ENCODE measurements around the gene WDR74. TPM values are rescaled to one million over a fixed set of nuclear protein-coding genes. Genes with fewer than 3 reads are reported as not detected.
A peak's percentile ranks its signal among the peaks of the same experiment; 100 is the strongest.

Gene WDR74
- total and polyA plus RNA-seq, 9 of the 15 experiments (the other 6 are each of a cell fraction or from before 2014, with no cell fraction given), result 32.7 to 210 (median 114) TPM

DNA sequence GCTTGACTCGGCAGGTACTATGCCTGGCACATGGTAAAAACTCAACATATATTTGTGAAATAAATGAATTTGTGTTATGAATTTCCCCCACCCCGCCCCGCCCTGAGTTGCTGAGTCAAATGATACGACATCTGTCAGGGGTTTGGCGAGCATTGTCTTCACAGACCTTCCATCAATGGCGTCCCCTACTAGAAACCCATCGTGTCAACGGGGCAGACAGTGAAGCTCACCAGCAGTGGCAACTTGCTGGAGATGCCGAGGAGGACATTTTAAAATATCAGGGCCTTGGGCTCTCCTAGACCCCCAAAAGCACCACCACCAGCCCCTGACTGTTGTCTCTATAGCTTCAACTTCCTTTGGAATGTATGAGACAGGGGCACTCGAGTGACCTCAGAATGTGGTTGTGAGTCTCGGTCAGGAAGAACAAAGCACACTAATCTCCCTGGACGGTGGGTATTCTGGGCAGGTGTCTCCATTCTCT, 33.4 kb downstream of the WDR74 start (continued):
- TF ChIP-seq, protein P1, sequence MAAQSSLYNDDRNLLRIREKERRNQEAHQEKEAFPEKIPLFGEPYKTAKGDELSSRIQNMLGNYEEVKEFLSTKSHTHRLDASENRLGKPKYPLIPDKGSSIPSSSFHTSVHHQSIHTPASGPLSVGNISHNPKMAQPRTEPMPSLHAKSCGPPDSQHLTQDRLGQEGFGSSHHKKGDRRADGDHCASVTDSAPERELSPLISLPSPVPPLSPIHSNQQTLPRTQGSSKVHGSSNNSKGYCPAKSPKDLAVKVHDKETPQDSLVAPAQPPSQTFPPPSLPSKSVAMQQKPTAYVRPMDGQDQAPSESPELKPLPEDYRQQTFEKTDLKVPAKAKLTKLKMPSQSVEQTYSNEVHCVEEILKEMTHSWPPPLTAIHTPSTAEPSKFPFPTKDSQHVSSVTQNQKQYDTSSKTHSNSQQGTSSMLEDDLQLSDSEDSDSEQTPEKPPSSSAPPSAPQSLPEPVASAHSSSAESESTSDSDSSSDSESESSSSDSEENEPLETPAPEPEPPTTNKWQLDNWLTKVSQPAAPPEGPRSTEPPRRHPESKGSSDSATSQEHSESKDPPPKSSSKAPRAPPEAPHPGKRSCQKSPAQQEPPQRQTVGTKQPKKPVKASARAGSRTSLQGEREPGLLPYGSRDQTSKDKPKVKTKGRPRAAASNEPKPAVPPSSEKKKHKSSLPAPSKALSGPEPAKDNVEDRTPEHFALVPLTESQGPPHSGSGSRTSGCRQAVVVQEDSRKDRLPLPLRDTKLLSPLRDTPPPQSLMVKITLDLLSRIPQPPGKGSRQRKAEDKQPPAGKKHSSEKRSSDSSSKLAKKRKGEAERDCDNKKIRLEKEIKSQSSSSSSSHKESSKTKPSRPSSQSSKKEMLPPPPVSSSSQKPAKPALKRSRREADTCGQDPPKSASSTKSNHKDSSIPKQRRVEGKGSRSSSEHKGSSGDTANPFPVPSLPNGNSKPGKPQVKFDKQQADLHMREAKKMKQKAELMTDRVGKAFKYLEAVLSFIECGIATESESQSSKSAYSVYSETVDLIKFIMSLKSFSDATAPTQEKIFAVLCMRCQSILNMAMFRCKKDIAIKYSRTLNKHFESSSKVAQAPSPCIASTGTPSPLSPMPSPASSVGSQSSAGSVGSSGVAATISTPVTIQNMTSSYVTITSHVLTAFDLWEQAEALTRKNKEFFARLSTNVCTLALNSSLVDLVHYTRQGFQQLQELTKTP (IDR thresholded peaks at IDR 0.05; ENCODE audit: low read depth in 1 of 2, partially characterized antibody in 2 of 2), result peak in 1 of 2 experiments; percentile 11
- TF ChIP-seq, protein P2, sequence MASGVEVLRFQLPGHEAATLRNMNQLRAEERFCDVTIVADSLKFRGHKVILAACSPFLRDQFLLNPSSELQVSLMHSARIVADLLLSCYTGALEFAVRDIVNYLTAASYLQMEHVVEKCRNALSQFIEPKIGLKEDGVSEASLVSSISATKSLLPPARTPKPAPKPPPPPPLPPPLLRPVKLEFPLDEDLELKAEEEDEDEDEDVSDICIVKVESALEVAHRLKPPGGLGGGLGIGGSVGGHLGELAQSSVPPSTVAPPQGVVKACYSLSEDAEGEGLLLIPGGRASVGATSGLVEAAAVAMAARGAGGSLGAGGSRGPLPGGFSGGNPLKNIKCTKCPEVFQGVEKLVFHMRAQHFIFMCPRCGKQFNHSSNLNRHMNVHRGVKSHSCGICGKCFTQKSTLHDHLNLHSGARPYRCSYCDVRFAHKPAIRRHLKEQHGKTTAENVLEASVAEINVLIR (CRISPR knock-in tag; IDR thresholded peaks at IDR 0.05), result no peak
- no peak for TF ChIP-seq EGR1 (conservative IDR thresholded peaks at IDR 0.05)
- TF ChIP-seq POLR3A (IDR thresholded peaks at IDR 0.05; ENCODE audit: borderline replicate concordance, extremely low read depth, insufficient read depth, insufficient read length), result no peak
- no peak for TF ChIP-seq ZNF354B (CRISPR knock-in tag; IDR thresholded peaks at IDR 0.05)
- TF ChIP-seq KDM4B (IDR thresholded peaks at IDR 0.05; ENCODE audit: borderline replicate concordance in 2 of 2, low read depth in 1 of 2), result no peak
- TF ChIP-seq RFX7 (CRISPR knock-in tag; IDR thresholded peaks at IDR 0.05), result no peak
- no peak for TF ChIP-seq BCOR (IDR thresholded peaks at IDR 0.05)
- no peak for TF ChIP-seq ZFPM2 (CRISPR knock-in tag; IDR thresholded peaks at IDR 0.05)
- TF ChIP-seq RFX1 (IDR thresholded peaks at IDR 0.05), result no peak
- no peak for TF ChIP-seq BRF1 (IDR thresholded peaks at IDR 0.05; ENCODE audit: borderline replicate concordance, extremely low read depth, insufficient read length)
- TF ChIP-seq, protein P3, sequence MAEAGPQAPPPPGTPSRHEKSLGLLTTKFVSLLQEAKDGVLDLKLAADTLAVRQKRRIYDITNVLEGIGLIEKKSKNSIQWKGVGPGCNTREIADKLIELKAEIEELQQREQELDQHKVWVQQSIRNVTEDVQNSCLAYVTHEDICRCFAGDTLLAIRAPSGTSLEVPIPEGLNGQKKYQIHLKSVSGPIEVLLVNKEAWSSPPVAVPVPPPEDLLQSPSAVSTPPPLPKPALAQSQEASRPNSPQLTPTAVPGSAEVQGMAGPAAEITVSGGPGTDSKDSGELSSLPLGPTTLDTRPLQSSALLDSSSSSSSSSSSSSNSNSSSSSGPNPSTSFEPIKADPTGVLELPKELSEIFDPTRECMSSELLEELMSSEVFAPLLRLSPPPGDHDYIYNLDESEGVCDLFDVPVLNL (CRISPR knock-in tag; IDR thresholded peaks at IDR 0.05; ENCODE audit: low read depth), result no peak
- TF ChIP-seq, protein P4, sequence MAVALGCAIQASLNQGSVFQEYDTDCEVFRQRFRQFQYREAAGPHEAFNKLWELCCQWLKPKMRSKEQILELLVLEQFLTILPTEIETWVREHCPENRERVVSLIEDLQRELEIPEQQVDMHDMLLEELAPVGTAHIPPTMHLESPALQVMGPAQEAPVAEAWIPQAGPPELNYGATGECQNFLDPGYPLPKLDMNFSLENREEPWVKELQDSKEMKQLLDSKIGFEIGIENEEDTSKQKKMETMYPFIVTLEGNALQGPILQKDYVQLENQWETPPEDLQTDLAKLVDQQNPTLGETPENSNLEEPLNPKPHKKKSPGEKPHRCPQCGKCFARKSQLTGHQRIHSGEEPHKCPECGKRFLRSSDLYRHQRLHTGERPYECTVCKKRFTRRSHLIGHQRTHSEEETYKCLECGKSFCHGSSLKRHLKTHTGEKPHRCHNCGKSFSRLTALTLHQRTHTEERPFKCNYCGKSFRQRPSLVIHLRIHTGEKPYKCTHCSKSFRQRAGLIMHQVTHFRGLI (CRISPR knock-in tag; IDR thresholded peaks at IDR 0.05), result no peak
- no peak for TF ChIP-seq HNRNPLL (IDR thresholded peaks at IDR 0.05; ENCODE audit: low read depth, low read length, poor library complexity, severe bottlenecking)
- no peak for TF ChIP-seq MIER1 (IDR thresholded peaks at IDR 0.05; ENCODE audit: low read depth)
- TF ChIP-seq, protein P5, sequence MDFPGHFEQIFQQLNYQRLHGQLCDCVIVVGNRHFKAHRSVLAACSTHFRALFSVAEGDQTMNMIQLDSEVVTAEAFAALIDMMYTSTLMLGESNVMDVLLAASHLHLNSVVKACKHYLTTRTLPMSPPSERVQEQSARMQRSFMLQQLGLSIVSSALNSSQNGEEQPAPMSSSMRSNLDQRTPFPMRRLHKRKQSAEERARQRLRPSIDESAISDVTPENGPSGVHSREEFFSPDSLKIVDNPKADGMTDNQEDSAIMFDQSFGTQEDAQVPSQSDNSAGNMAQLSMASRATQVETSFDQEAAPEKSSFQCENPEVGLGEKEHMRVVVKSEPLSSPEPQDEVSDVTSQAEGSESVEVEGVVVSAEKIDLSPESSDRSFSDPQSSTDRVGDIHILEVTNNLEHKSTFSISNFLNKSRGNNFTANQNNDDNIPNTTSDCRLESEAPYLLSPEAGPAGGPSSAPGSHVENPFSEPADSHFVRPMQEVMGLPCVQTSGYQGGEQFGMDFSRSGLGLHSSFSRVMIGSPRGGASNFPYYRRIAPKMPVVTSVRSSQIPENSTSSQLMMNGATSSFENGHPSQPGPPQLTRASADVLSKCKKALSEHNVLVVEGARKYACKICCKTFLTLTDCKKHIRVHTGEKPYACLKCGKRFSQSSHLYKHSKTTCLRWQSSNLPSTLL (IDR thresholded peaks at IDR 0.05), result no peak
- TF ChIP-seq KDM1A (IDR thresholded peaks at IDR 0.05), result peak in 1 of 2 experiments; percentile 35; a peak in 3 of 4 replicates
- TF ChIP-seq NFIC (IDR thresholded peaks at IDR 0.05), result no peak

All from K562 (cell line).